CD4-positive, alpha-beta T cell treated with Interleukin-2 at 100 ng/mL for 4 hours (primary cell): ENCODE measurements around the gene RRP12.
"Not testable (repeated sequence)": the region's sequence is repeated elsewhere in the genome, so short reads cannot be mapped to it uniquely, and the experiment has no call there.

Source experiments
- DNase-seq: peaks from one replicate; pipeline ENCODE4 v3.0.0-alpha.2; 2020; ENCODE audit warnings: low spot score

The RRP12 gene

GRCh38 chr10:97400665-97401454 is at the start of gene RRP12:
RRP12 (minus strand) TSS chr10:97401340; CDS start chr10:97401231, 109 bp downstream.
- peak; percentile 94 for DNase-seq

- DNase-seq, result no peak
Measured at GRCh38 chr10:97450828-97451227, 49.7 kb upstream of the RRP12 start.

- DNase-seq, result peak; percentile 93
Measured at GRCh38 chr10:97445722-97446639, 44.8 kb upstream of the RRP12 start, which contains the start of the genes EXOSC1 and ZDHHC16. EXOSC1 (minus strand) TSS chr10:97446006; CDS start chr10:97445985, 21 bp downstream. ZDHHC16 (plus strand) TSS chr10:97446175; CDS start chr10:97451676, 5,501 bp downstream.

GRCh38 chr10:97445357-97445721 is 44.2 kb upstream of the RRP12 start:
- DNase-seq, result no peak

- DNase-seq, result no peak
Measured at GRCh38 chr10:97444212-97444611, 43.1 kb upstream of the RRP12 start.

GRCh38 chr10:97442277-97442676 is 41.1 kb upstream of the RRP12 start:
- no peak for DNase-seq

GRCh38 chr10:97435211-97435610 is 34.1 kb upstream of the RRP12 start:
- DNase-seq, result no peak

- DNase-seq, result no peak
Measured at GRCh38 chr10:97434557-97434956, 33.4 kb upstream of the RRP12 start.

- no peak for DNase-seq
Measured at GRCh38 chr10:97434055-97434454, 32.9 kb upstream of the RRP12 start.

GRCh38 chr10:97428572-97428981 is 27.4 kb upstream of the RRP12 start:
- DNase-seq, result peak; percentile 51

GRCh38 chr10:97427571-97428179 is 26.5 kb upstream of the RRP12 start:
- DNase-seq, result peak; percentile 35

- DNase-seq, result no peak
Measured at GRCh38 chr10:97426776-97427570, 25.8 kb upstream of the RRP12 start.

- peak; percentile 96 for DNase-seq
Measured at GRCh38 chr10:97425964-97426775, 25.0 kb upstream of the RRP12 start, which contains the start of gene PGAM1. PGAM1 (plus strand) TSS chr10:97426191; CDS start chr10:97426308, 117 bp downstream.

- DNase-seq, result not testable (repeated sequence)
Measured at GRCh38 chr10:97423757-97424098, 22.6 kb upstream of the RRP12 start.

GRCh38 chr10:97416565-97416964 is 15.4 kb upstream of the RRP12 start:
- no peak for DNase-seq

- DNase-seq, result no peak
Measured at GRCh38 chr10:97412891-97413304, 11.8 kb upstream of the RRP12 start.

- DNase-seq, result no peak
Measured at GRCh38 chr10:97411406-97411805, 10.3 kb upstream of the RRP12 start.

GRCh38 chr10:97408496-97408992 is 7.4 kb upstream of the RRP12 start:
- DNase-seq, result no peak

- no peak for DNase-seq
Measured at GRCh38 chr10:97407952-97408248, 6.8 kb upstream of the RRP12 start.

GRCh38 chr10:97407211-97407951 is 6.2 kb upstream of the RRP12 start:
- peak; percentile 85 for DNase-seq
